ENCODE data around the gene NHLRC2.

GRCh38 chr10:113808168-113808567 is 46.3 kb upstream of the NHLRC2 start:
- TF ChIP-seq POLR2A (IDR thresholded peaks at IDR 0.05) = no peak
- no peak for TF ChIP-seq CTCF (IDR thresholded peaks at IDR 0.05)
- no peak for TF ChIP-seq EP300 (IDR thresholded peaks at IDR 0.05; ENCODE audit: low read depth)
- no peak for TF ChIP-seq POLR2AphosphoS5 (IDR thresholded peaks at IDR 0.05)

Data from transverse colon (tissue), 4 donors.